Lower leg skin (tissue), 3 donors: ENCODE data around the gene DNAI4.

ENCODE experiments used
- POLR2A ChIP-seq, 2 donors: fragments of 450-650 bp; IDR thresholded peaks; one replicate each; pipeline ENCODE4 v1.6.1; 2016 to 2017; ENCODE audit warnings: antibody characterized with exemption in 2 of 2, mild to moderate bottlenecking in 1 of 2, moderate library complexity in 1 of 2
- TF ChIP-seq, protein P1 (sequence below), 3 donors: fragments of 450-650 bp; IDR thresholded peaks; one replicate each; pipeline ENCODE4 v1.5.1; 2016; ENCODE audit warnings: antibody characterized with exemption in 3 of 3, mild to moderate bottlenecking in 3 of 3, moderate library complexity in 2 of 3

DNA sequence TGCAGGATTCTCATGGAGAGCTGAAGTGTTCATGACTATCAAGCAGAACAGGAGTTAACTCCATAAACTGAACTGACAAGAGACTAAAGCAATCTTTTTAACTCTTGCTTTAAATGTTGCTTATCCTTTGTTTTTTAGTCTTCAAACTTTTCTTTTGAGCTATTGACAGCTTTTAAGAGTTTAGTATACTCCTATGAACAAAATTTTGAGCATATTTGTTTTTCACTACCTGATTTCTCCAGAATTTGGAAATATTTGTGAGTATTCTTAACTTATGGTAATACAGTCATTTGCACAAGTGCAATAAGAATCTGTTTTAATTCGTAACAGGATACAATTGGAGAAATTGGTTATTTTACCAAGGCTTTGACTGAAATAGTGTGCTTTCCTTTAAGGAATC lies 7.2 kb downstream of the DNAI4 start:
- TF ChIP-seq, protein P1, sequence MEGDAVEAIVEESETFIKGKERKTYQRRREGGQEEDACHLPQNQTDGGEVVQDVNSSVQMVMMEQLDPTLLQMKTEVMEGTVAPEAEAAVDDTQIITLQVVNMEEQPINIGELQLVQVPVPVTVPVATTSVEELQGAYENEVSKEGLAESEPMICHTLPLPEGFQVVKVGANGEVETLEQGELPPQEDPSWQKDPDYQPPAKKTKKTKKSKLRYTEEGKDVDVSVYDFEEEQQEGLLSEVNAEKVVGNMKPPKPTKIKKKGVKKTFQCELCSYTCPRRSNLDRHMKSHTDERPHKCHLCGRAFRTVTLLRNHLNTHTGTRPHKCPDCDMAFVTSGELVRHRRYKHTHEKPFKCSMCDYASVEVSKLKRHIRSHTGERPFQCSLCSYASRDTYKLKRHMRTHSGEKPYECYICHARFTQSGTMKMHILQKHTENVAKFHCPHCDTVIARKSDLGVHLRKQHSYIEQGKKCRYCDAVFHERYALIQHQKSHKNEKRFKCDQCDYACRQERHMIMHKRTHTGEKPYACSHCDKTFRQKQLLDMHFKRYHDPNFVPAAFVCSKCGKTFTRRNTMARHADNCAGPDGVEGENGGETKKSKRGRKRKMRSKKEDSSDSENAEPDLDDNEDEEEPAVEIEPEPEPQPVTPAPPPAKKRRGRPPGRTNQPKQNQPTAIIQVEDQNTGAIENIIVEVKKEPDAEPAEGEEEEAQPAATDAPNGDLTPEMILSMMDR (IDR thresholded peaks at IDR 0.05), result no peak
- TF ChIP-seq POLR2A (IDR thresholded peaks at IDR 0.05), result no peak
